Esophagus squamous epithelium (tissue), 5 donors: Measurements from ENCODE around the gene NR2F1-AS1. TPM values are rescaled to one million over a fixed set of nuclear protein-coding genes. Genes with fewer than 3 reads are reported as not detected.
A peak's percentile ranks its signal among the peaks of the same experiment; 100 is the strongest.
"Not testable (repeated sequence)": the region's sequence is repeated elsewhere in the genome, so short reads cannot be mapped to it uniquely, and the experiment has no call there.

Experiments
- DNase-seq: peaks from one replicate; lab custom pipeline; 2025; lab: John Stamatoyannopoulos, UW
- H3K27ac ChIP-seq, 4 donors: fragments of 200-600 bp; sonication (generic); one replicate each; pipeline ENCODE4 v1.5.1; 2016 to 2019; ENCODE audit warnings: mild to moderate bottlenecking in 1 of 4
- H3K27me3 ChIP-seq, 4 donors: fragments of 200-600 bp; sonication (generic); 1 replicate in 3 of 4; 2 replicates in 1 of 4; pipeline versions ENCODE4 v1.5.1 to v1.6.0; 2017 to 2021; ENCODE audit warnings: antibody characterized with exemption in 1 of 4
- H3K36me3 ChIP-seq, 3 donors: fragments of 200-600 bp; sonication (generic); one replicate each; pipeline ENCODE4 v1.5.1; 2016 to 2019
- H3K4me1 ChIP-seq, 3 donors: fragments of 200-600 bp; sonication (generic); one replicate each; pipeline ENCODE4 v1.5.1; 2017 to 2019
- H3K4me3 ChIP-seq, 4 donors: fragments of 200-600 bp; sonication (generic); 1 replicate in 3 of 4; 2 replicates in 1 of 4; pipeline ENCODE4 v1.5.1; 2016 to 2019; ENCODE audit warnings: mild to moderate bottlenecking in 2 of 4, moderate library complexity in 1 of 4
- H3K9me3 ChIP-seq, 3 donors: fragments of 200-600 bp; sonication (generic); one replicate each; pipeline ENCODE4 v1.5.1; 2016 to 2019
- POLR2A ChIP-seq, 4 donors: fragments of 450-650 bp; IDR thresholded peaks; one replicate each; pipeline ENCODE4 v1.6.1; 2017; ENCODE audit warnings: antibody characterized with exemption in 4 of 4, mild to moderate bottlenecking in 4 of 4, moderate library complexity in 3 of 4
- WGBS, 2 donors: methylation state at CpG; one replicate each; pipeline ENCODE4 v1.1.5; 2018; 5-methylcytosine and 5-hydroxymethylcytosine counted together
- intact Hi-C: fragments of 100-400 bp; cut with DNase I; formaldehyde crosslinking; loops from one replicate; pipeline ENCODE4 v1.15.0; 2022
- total RNA-seq, 4 donors: library from RNA; depleted of rRNA; stranded (reverse); fragments of >200 nt; gene quantifications; one replicate each; pipeline ENCODE4 v1.1.0, GENCODE V29; 2016
- TF ChIP-seq, protein P1 (sequence below), 6 experiments: fragments of 450-650 bp in 4 of 6; fragments of 200-600 bp in 2 of 6; sonication (generic) in 2 of 6; IDR thresholded peaks; one replicate each; pipeline ENCODE4 v1.5.1; 2016 to 2019; ENCODE audit warnings: antibody characterized with exemption in 6 of 6, mild to moderate bottlenecking in 4 of 6, moderate library complexity in 4 of 6
- donor health status: DM: yes; HTN: yes; CAD: no.

The NR2F1-AS1 gene
- total RNA-seq, 4 donors from 2014 or later, result 0.49 to 11.3 (median 1.5) TPM

DNA sequence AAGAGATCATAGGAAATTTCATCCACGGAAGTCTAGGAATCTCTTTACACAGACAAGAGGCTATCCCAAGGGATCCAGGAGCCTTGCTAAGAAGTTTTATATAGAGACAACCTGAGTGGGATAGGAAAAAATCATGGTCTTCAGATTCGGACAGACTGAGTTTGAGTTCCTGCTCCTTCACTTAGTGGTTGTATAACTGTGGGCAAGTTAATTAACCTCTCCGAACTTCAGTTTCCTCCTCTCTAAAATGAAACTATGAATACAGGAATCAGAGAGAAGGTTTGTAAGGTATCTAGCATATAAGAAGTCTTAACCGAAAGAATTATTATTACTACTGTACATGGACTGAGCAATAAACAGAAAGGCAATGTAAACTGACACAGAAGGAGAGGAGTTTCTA, 35.1 kb downstream of the NR2F1-AS1 start:
- H3K9me3 ChIP-seq, result no peaks in the 10 kb centered on the region
- intact Hi-C loops, result no loop called here
- WGBS, 2 donors, result 70 to 71% methylated on average over 4 of the region's 4 CpGs
- no peak overlapping the region for H3K4me3 ChIP-seq
- H3K4me1 ChIP-seq, result no peaks in the 10 kb centered on the region
- no peak for DNase-seq
- H3K27me3 ChIP-seq, result no peaks in the 10 kb centered on the region
- TF ChIP-seq, protein P1, sequence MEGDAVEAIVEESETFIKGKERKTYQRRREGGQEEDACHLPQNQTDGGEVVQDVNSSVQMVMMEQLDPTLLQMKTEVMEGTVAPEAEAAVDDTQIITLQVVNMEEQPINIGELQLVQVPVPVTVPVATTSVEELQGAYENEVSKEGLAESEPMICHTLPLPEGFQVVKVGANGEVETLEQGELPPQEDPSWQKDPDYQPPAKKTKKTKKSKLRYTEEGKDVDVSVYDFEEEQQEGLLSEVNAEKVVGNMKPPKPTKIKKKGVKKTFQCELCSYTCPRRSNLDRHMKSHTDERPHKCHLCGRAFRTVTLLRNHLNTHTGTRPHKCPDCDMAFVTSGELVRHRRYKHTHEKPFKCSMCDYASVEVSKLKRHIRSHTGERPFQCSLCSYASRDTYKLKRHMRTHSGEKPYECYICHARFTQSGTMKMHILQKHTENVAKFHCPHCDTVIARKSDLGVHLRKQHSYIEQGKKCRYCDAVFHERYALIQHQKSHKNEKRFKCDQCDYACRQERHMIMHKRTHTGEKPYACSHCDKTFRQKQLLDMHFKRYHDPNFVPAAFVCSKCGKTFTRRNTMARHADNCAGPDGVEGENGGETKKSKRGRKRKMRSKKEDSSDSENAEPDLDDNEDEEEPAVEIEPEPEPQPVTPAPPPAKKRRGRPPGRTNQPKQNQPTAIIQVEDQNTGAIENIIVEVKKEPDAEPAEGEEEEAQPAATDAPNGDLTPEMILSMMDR (IDR thresholded peaks at IDR 0.05), result no peak
- TF ChIP-seq POLR2A (IDR thresholded peaks at IDR 0.05), result no peak
- no peak overlapping the region for H3K27ac ChIP-seq
- H3K36me3 ChIP-seq, result no peaks in the 10 kb centered on the region

DNA sequence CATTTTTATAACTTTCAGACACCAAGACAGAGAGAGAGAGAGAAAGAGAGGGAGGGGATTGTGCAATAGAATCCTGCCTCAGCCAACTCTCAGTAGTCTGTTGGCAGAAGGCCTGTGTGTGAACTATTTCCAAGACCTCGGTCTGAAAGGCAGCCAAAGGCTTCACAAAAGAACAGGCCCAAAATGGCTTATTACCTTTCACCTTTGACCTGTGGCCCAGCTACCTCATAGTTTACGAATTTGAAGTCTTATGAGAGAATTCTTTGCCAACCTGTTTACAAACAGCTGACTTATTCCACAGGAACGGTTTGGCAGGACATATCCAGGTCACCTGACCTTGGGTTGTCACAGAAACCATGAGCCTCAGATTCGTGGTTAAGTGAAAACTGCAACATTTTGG, 48.6 kb downstream of the NR2F1-AS1 start:
- H3K27ac ChIP-seq, result peak overlapping the region in 3 of 4 donors; percentile 46 to 54 (median 47)
- no peaks in the 10 kb centered on the region for H3K36me3 ChIP-seq
- intact Hi-C loops, result no loop called here
- no peak for DNase-seq
- no peak for TF ChIP-seq POLR2A (IDR thresholded peaks at IDR 0.05)
- TF ChIP-seq, protein P1 (IDR thresholded peaks at IDR 0.05), result no peak
- peaks cover 0 to 7% (median 0%) of the 10 kb centered on the region in 3 donors for H3K9me3 ChIP-seq
- H3K27me3 ChIP-seq, result no peaks in the 10 kb centered on the region
- H3K4me3 ChIP-seq, result no peak overlapping the region
- 5 to 19% methylated on average over 4 of the region's 4 CpGs for WGBS, 2 donors
- H3K4me1 ChIP-seq, result peaks cover 0 to 15% (median 6%) of the 10 kb centered on the region in 3 donors

DNA sequence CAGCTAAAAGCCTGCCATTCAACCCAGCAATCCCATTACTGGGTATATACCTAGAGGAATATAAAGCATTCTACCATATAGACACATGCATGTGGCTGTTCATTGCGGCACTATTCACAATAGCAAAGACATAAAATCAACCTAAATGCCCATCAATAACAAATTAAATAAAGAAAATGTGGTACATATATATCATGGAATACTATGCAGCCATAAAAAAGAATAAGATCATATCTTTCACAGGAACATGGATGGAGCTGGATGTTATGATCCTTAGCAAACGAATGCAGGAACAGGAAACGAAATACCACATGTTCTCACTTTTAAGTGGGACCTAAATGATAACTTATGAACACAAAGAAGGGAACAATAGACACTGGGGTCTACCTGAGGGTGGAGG, 59.2 kb downstream of the NR2F1-AS1 start:
- intact Hi-C loops, H3K27ac ChIP-seq, H3K4me1 ChIP-seq, H3K27me3 ChIP-seq, H3K9me3 ChIP-seq, DNase-seq, H3K4me3 ChIP-seq: not testable (repeated sequence)
- H3K36me3 ChIP-seq, result peaks cover 0 to 16% (median 0%) of the 10 kb centered on the region in 3 donors
- 78 to 81% methylated on average over 3 of the region's 3 CpGs for WGBS, 2 donors

DNA sequence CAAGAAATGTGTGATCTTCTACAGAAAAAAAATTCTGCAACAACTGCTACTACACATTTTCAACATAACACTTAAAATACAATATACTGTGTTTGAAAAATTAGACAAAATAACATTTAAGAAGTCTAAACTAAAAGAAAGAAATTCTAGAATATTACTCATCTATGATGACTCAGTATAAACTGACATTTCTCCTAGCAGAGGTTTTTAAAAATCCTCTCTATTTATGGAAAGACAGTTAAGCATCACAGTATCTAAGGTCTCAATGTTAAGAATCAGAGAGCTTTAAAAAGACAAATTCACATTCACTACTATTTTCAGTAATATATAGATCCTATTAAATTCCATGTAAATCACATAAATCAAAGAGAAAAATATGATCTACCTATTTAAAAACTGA, 61.3 kb downstream of the NR2F1-AS1 start:
- Histone ChIP-seq H3K27me3 (no peaks in the 10 kb centered on the region), H3K4me3 (no peak overlapping the region), H3K4me1 (no peaks in the 10 kb centered on the region), H3K36me3 (peaks cover 0 to 16% (median 0%) of the 10 kb centered on the region in 3 donors), H3K9me3 (no peaks in the 10 kb centered on the region), H3K27ac (no peak overlapping the region)
- intact Hi-C loops, result no loop called here
- DNase-seq, result no peak
- TF ChIP-seq POLR2A (IDR thresholded peaks at IDR 0.05), result no peak
- TF ChIP-seq, protein P1 (IDR thresholded peaks at IDR 0.05), result no peak

DNA sequence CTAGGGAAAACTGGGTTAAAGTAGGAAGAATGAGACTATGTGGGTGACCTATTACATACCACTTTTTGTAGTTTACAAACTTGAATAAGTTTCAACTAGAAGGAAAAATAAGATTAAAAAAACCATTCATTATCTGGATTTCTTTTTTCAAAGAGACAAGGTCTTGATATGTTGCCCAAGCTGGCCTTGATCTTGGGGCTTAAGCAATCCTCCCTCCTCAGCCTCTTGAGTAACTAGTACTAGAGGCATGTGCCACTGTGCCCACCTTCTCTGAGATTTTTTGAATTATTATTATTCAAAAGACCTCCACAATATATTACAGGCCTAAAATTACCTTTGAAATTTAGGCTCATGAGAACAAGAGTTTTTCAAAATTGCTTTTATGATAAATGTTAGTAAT, 63.2 kb downstream of the NR2F1-AS1 start:
- Histone ChIP-seq H3K4me3 (no peak overlapping the region), H3K27me3 (no peaks in the 10 kb centered on the region), H3K27ac (no peak overlapping the region), H3K4me1 (no peaks in the 10 kb centered on the region), H3K9me3 (no peaks in the 10 kb centered on the region), H3K36me3 (peaks cover 0 to 2% (median 0%) of the 10 kb centered on the region in 3 donors)
- TF ChIP-seq, protein P1 (IDR thresholded peaks at IDR 0.05), result no peak
- no peak for TF ChIP-seq POLR2A (IDR thresholded peaks at IDR 0.05)
- intact Hi-C loops, result no loop called here
- no peak for DNase-seq

DNA sequence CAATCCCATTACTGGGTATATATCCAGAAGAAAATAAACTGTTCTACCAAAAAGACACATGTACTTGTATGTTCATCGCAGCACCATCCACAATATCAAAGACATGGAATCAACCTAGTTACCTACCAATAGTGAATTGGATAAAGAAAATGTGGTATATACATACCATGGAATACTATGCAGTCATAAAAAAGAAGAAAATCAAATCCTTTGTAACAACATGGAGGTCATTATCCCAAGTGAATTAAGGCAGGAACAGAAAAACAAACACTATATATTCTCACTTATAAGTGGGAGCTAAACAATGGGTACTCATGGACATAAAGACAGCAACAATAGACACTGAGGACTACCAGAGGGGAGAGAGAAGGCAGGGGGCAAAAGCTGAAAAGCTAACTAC, 67.7 kb downstream of the NR2F1-AS1 start:
- no peak overlapping the region for H3K4me3 ChIP-seq
- no peaks in the 10 kb centered on the region for H3K27me3 ChIP-seq
- TF ChIP-seq, protein P1 (IDR thresholded peaks at IDR 0.05), result no peak
- TF ChIP-seq POLR2A (IDR thresholded peaks at IDR 0.05), result no peak
- intact Hi-C loops, result no loop called here
- H3K27ac ChIP-seq, result no peak overlapping the region
- H3K36me3 ChIP-seq, result no peaks in the 10 kb centered on the region
- no peaks in the 10 kb centered on the region for H3K9me3 ChIP-seq
- H3K4me1 ChIP-seq, result no peaks in the 10 kb centered on the region
- DNase-seq, result no peak
- 94 to 96% methylated on average over 1 of the region's 1 CpG for WGBS, 2 donors
